HEK293 (cell line): ENCODE results near the gene CPE.

Experiments used
- OSR2 ChIP-seq: fragments of 450-650 bp; formaldehyde crosslinking; IDR thresholded peaks from 2 replicates; pipeline ENCODE4 v1.5.1; 2016; ENCODE audit warnings: missing biosample characterization, missing genetic modification characterization
- PRDM4 ChIP-seq: fragments of 450-650 bp; formaldehyde crosslinking; IDR thresholded peaks from 2 replicates; pipeline ENCODE4 v1.5.1; 2017; ENCODE audit warnings: missing biosample characterization, missing genetic modification characterization
- SP7 ChIP-seq: fragments of 450-650 bp; formaldehyde crosslinking; IDR thresholded peaks from 2 replicates; pipeline ENCODE4 v1.5.1; 2016; ENCODE audit warnings: missing biosample characterization, missing genetic modification characterization
- TSHZ1 ChIP-seq: fragments of 450-650 bp; formaldehyde crosslinking; IDR thresholded peaks from 2 replicates; pipeline ENCODE4 v1.5.1; 2016; ENCODE audit warnings: missing biosample characterization, missing genetic modification characterization, borderline replicate concordance
- YY2 ChIP-seq: fragments of 450-650 bp; formaldehyde crosslinking; IDR thresholded peaks from 2 replicates; pipeline ENCODE4 v1.5.1; 2016; ENCODE audit warnings: missing biosample characterization, missing genetic modification characterization
- ZBTB26 ChIP-seq: fragments of 450-650 bp; formaldehyde crosslinking; optimal IDR thresholded peaks from 2 replicates; pipeline ENCODE3; 2016; ENCODE audit warnings: missing biosample characterization, mild to moderate bottlenecking, missing genetic modification characterization
- ZEB2 ChIP-seq: fragments of 450-650 bp; formaldehyde crosslinking; IDR thresholded peaks from 2 replicates; pipeline ENCODE4 v1.5.1; 2016; ENCODE audit warnings: missing biosample characterization, missing genetic modification characterization
- ZNF114 ChIP-seq: fragments of 450-650 bp; formaldehyde crosslinking; IDR thresholded peaks from 2 replicates; pipeline ENCODE4 v1.5.0; 2017; ENCODE audit warnings: missing biosample characterization, missing genetic modification characterization
- ZNF133 ChIP-seq: fragments of 450-650 bp; formaldehyde crosslinking; IDR thresholded peaks from 2 replicates; pipeline ENCODE4 v1.5.1; 2016; ENCODE audit warnings: missing biosample characterization, missing genetic modification characterization
- ZNF2 ChIP-seq: fragments of 450-650 bp; formaldehyde crosslinking; IDR thresholded peaks from 2 replicates; pipeline ENCODE4 v1.5.1; 2016; ENCODE audit warnings: missing biosample characterization, missing genetic modification characterization
- ZNF280C ChIP-seq: fragments of 450-650 bp; formaldehyde crosslinking; IDR thresholded peaks from 2 replicates; pipeline ENCODE4 v1.5.1; 2016; ENCODE audit warnings: missing biosample characterization, missing genetic modification characterization
- ZNF350 ChIP-seq: fragments of 450-650 bp; formaldehyde crosslinking; IDR thresholded peaks from 2 replicates; pipeline ENCODE4 v1.5.0; 2017; ENCODE audit warnings: missing biosample characterization, mild to moderate bottlenecking, missing genetic modification characterization
- ZNF354C ChIP-seq: fragments of 450-650 bp; formaldehyde crosslinking; IDR thresholded peaks from 2 replicates; pipeline ENCODE4 v1.5.1; 2016; ENCODE audit warnings: missing biosample characterization, missing genetic modification characterization, low read depth, borderline replicate concordance
- ZNF391 ChIP-seq: fragments of 450-650 bp; formaldehyde crosslinking; IDR thresholded peaks from 2 replicates; pipeline ENCODE4 v1.5.1; 2016; ENCODE audit warnings: low read depth, missing biosample characterization, missing genetic modification characterization, borderline replicate concordance
- ZNF426 ChIP-seq: fragments of 450-650 bp; formaldehyde crosslinking; IDR thresholded peaks from 2 replicates; pipeline ENCODE4 v1.5.1; 2017; ENCODE audit warnings: missing biosample characterization, missing genetic modification characterization, mild to moderate bottlenecking, inconsistent platforms, moderate library complexity
- ZNF449 ChIP-seq: fragments of 450-650 bp; formaldehyde crosslinking; IDR thresholded peaks from 2 replicates; pipeline ENCODE4 v1.5.1; 2017; ENCODE audit warnings: missing biosample characterization, mild to moderate bottlenecking, missing genetic modification characterization, moderate library complexity
- ZNF513 ChIP-seq: fragments of 450-650 bp; IDR thresholded peaks from 2 replicates; pipeline ENCODE4 v1.5.1; 2018; ENCODE audit warnings: missing biosample characterization, missing genetic modification characterization
- ZNF530 ChIP-seq: fragments of 450-650 bp; formaldehyde crosslinking; IDR thresholded peaks from 2 replicates; pipeline ENCODE4 v1.5.1; 2016; ENCODE audit warnings: low read depth, missing biosample characterization, missing genetic modification characterization
- ZNF561 ChIP-seq: fragments of 450-650 bp; IDR thresholded peaks from 2 replicates; pipeline ENCODE4 v1.5.1; 2018; ENCODE audit warnings: missing biosample characterization, missing genetic modification characterization, borderline replicate concordance
- ZNF639 ChIP-seq: fragments of 450-650 bp; formaldehyde crosslinking; IDR thresholded peaks from 2 replicates; pipeline ENCODE4 v1.5.1; 2016; ENCODE audit warnings: missing biosample characterization, missing genetic modification characterization
- ZNF660 ChIP-seq: fragments of 450-650 bp; IDR thresholded peaks from 2 replicates; pipeline ENCODE4 v1.5.1; 2018; ENCODE audit warnings: missing biosample characterization, mild to moderate bottlenecking, missing genetic modification characterization
- ZNF664 ChIP-seq: fragments of 450-650 bp; formaldehyde crosslinking; IDR thresholded peaks from 2 replicates; pipeline ENCODE4 v1.5.1; 2016; ENCODE audit warnings: missing biosample characterization, missing genetic modification characterization
- ZSCAN16 ChIP-seq: fragments of 450-650 bp; formaldehyde crosslinking; IDR thresholded peaks from 2 replicates; pipeline ENCODE4 v1.5.1; 2016; ENCODE audit warnings: missing biosample characterization, missing genetic modification characterization
- ZSCAN30 ChIP-seq: fragments of 450-650 bp; IDR thresholded peaks from 2 replicates; pipeline ENCODE4 v1.5.1; 2018; ENCODE audit warnings: missing biosample characterization, mild to moderate bottlenecking, missing genetic modification characterization, moderate library complexity

Gene CPE

GRCh38 chr4:165378745-165379677 is at the start of gene CPE (continued):
- TF ChIP-seq ZNF639 (tag by site-specific recombination): no peak
- no peak; the same call in 1 of the 2 replicates for TF ChIP-seq ZNF561 (tag by site-specific recombination)
- TF ChIP-seq ZNF664 (tag by site-specific recombination): no peak
- peak; percentile 15; the same call in 1 of the 2 replicates for TF ChIP-seq SP7
- no peak for TF ChIP-seq ZNF513
- no peak for TF ChIP-seq ZNF530 (tag by site-specific recombination)
- no peak for TF ChIP-seq ZEB2 (tag by site-specific recombination)
- no peak for TF ChIP-seq ZNF391 (tag by site-specific recombination)
- TF ChIP-seq TSHZ1 (tag by site-specific recombination): no peak
- no peak for TF ChIP-seq ZNF114
- TF ChIP-seq ZSCAN16 (tag by site-specific recombination): no peak; the same call in 1 of the 2 replicates
- TF ChIP-seq ZBTB26: peak; percentile 61
- no peak for TF ChIP-seq ZNF426 (tag by site-specific recombination)
- TF ChIP-seq ZNF354C: no peak
- no peak for TF ChIP-seq ZNF280C (tag by site-specific recombination)
- TF ChIP-seq ZNF660 (tag by site-specific recombination): peak; percentile 79
- TF ChIP-seq YY2 (tag by site-specific recombination): 0 out of 2 replicates have a peak, but pooled peaks have one; percentile 15
- TF ChIP-seq ZNF2 (tag by site-specific recombination): 0 out of 2 replicates have a peak, but pooled peaks have one; percentile 34
- no peak for TF ChIP-seq ZNF133 (tag by site-specific recombination)
- TF ChIP-seq ZSCAN30 (tag by site-specific recombination): peak; percentile 91
- TF ChIP-seq ZNF350 (tag by site-specific recombination): no peak
- no peak for TF ChIP-seq OSR2 (tag by site-specific recombination)
- TF ChIP-seq ZNF449: 0 out of 2 replicates have a peak, but pooled peaks have one; percentile 19
- TF ChIP-seq PRDM4 (tag by site-specific recombination): no peak
